Astrocyte of the hippocampus (primary cell): Measurements from ENCODE around the gene GLG1.
"Not testable (repeated sequence)": the region's sequence is repeated elsewhere in the genome, so short reads cannot be mapped to it uniquely, and the experiment has no call there.

Source experiments
- DNase-seq: peaks from one replicate; pipeline ENCODE4 v3.0.0; 2011; ENCODE audit warnings: low read depth, low spot score

The GLG1 gene

DNA sequence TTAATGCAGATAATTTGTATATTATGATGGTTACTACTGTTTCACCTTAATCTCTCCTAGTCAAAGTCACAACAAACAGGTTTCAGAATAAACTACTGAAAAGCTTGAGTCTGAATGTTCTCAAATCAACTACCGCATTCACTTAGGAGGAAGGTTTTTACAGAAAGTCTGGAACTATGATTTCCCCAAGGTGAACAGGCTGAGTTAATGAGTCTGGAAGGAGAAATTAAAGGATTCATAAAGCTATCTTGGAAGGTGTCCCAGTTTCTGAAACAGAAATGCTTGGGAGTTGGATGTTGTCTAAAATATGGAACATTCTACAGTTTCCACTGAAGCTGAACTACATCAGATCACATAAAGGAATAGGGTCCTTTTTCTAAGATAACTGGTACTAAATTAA, 69.2 kb downstream of the GLG1 start:
- not testable (repeated sequence) for DNase-seq

DNA sequence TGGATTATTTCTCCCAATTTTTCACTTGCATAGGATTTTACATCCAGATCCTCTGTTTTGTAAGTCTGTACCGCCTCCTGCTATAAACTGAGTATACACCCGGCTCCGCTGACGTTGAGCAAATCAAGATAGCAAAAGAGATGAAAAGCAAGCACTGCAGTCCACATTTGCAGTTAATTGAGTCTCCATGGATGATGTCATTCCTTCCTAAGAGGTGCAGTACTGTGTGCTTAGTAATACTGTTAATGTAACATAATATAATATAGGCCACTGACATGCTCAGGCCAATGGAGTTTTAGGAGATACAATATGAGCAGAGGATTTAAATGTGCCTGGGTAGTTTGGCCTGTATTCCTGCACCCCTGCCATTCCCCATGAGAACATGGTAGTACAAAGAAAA, 72.3 kb downstream of the GLG1 start:
- DNase-seq = peak; percentile 23

DNA sequence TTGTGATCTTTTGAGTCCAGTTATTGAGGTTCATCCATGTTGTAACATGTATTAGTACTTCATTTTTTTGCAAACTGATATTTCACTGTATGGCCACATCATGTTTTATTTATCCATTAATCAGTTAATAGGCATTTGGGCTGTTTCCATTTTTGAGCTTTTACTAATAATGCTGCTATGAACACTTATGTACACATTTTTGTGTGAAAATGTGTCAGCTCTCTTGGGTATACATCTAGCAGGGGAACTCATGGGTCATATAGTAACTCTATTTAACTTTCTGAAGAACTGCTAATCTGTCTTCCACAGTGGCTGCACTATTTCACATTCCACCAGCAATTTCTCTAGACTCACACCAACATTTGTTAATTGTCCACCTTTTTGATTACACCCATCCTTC, 82.0 kb downstream of the GLG1 start:
- DNase-seq = no peak

DNA sequence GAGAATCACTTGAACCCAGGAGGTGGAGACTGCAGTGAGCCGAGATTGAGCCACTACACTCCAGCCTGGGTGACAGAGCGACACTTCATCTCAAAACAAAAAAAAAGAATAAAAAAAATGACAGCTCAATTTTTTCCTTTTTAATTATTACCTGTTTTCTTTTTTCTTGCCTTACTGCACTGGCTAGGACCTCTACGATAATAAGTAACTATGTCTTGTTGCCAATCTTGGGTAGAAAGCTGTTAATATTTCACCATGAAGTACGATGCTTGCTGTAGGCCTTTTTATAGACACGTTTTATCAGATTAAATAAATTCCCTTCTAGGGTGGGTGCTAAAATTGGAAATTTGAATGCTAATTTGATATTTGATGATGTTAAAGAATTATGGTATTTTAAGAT, 82.8 kb downstream of the GLG1 start:
- no peak for DNase-seq

DNA sequence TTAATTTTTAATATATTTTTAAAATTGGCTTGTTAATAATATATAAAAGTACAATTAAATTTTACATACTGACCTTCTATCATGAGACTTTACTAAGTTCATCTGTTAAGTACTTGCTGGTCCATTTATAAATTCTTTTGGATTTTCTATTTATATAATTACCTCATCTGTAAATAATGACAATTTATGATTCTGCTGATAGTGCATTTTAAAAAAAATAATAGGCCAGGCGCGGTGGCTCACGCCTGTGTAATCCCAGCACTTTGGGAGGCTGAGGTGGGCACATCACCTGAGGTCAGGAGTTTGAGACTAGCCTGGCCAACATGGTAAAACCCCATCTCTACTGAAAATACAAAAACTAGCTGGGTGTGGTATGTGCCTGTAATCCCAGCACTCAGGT, 83.2 kb downstream of the GLG1 start:
- DNase-seq = not testable (repeated sequence)

DNA sequence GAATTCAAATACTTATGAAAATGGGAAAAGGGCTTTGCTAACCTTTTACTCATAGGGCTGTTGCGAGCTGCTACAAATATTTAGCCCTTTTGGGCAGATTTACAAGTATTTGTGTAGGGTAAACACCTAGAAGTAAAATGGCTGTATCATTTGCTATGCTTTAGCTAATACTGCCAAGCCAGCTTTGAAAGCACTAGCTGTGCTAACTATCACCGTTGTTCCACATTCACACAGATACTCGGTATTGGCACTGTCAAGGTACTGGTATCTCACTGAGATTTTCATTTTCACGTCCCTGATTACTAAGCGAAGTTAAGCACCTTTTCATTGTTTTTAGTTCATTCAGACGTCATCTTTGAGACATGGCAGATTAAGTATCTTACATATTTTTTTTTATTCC, 84.8 kb downstream of the GLG1 start:
- no peak for DNase-seq

DNA sequence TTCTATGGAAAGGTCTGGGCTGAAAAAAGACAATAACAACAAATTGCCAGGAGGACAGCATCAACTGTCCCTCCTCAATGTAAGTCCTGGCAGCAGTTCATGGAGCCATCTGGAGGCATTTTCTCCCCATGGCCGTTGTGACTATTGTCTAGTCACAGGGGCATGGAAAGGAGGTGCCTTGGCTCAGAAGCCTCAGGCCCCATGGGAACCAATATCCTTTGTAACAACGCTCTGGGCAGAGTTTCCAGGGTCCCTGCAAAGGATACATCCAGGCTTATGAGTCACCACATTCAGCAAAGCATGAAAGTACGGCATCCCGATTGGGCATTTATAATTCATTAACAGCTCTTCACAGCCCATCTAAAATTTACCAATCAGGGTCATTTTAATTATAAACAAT, 85.2 kb downstream of the GLG1 start:
- DNase-seq = peak; percentile 80

DNA sequence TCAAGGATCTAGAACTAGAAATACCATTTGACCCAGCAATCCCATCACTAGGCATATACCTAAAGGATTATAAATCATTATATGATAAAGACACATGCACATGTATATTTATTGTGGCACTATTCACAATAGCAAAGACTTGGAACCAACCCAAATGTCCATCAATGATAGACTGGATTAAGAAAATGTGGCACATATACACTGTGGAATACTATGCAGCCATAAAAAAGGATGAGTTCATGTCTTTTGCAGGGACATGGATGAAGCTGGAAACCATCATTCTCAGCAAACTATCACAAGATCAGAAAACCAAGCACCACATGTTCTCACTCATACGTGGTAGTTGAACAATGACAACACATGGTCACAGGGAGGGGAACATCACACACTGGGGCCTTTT, 88.0 kb downstream of the GLG1 start:
- DNase-seq = not testable (repeated sequence)

DNA sequence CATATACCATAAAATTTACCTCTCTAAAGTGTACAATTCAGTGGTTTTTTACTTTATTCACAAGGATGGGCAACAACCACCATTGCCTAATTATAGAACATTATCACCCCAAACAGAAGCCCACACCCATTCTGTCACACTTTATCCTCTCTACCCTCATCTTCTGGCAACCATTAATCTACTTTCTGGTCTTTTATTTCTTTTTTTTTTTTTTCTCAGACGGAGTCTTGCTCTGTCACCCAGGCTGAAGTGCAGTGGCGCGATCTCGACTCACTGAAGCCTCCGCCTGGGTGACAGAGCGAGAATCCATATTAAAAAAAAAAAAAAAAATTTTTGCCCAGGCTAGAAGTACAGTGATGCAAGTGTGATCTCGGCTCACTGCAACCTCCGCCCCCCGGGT, 95.0 kb downstream of the GLG1 start:
- no peak for DNase-seq

DNA sequence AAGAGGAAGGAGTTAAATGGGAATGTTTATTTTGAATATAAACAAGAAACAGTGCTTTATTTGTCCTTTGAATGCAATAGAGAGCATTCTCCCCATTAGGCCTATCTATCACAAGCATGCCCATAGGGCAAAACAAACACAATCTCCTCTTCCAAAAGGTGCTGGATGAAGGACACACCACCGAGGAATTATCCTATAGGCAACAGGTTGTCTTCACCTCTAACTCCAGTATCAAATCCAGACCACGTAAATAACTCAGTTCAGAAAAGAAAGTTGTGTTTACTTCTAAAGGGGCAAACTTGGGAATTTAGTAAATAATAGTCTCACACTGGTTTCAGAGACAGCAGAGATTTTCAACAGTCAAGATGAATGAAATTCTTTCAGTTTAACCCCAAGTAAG, 101.9 kb downstream of the GLG1 start:
- no peak for DNase-seq

DNA sequence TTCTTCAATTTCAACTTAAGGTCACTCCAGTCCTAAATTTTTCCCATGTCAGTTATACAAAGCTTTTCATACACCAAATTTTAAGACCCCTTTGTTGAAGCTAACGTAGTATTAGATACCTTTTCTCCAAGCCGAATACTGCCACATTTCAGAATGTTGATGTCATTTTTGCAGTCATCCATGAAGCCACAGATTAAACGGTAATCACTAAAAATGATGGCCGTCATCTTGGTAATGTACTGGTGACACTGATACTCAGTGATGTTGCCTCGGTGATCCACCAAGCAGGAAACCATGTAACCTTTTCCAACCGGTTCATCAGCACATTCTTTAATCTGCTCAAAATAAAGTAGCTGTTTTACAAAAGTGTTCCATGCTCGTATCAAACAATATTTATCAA, 103.5 kb downstream of the GLG1 start:
- DNase-seq = no peak

DNA sequence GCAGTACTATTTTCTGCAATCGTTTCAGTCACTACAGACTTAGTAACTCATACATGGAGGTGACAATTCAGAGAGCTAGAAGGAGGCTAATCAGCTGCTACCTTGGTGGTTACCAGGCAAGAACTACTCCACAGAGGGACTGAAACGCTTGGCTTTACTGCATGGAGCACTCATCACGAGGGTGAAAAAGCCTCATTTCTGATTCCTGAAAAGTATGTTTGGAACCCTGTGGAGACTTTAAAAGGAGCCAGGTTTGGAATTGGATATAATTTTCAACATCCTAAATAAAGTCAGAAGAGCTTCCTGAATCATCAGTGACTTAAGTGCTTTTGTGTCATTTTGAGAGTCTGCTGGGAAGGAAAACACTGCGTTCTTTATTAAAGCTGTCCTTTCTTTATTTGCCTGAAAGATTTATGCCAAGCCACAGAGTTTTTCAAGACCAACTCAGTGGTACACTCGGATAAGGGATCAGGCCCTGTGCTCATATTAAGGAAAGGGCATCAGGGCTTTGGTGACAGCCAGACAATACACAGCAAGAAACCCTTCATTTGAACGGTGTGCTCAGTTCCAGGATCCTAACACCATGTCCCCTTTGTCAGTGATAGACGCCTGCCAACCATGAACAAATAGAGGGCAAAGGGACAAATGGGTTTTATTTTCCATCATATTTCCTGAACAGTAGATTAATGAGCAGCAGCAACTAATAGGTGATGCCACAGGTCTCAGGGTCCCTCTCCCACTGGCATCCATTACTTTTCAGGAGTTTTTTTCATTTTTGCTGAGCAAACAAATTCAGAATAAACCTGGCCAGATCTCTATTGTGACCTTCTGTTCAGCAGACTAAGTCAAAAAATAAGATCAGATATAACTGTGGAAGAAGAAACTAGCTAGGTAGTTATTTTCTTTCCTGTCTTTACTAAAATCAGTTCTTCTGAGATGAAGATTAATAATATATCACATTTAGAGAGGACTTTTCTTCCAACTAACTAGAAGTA, 105.1 kb downstream of the GLG1 start:
- DNase-seq = peak; percentile 69

DNA sequence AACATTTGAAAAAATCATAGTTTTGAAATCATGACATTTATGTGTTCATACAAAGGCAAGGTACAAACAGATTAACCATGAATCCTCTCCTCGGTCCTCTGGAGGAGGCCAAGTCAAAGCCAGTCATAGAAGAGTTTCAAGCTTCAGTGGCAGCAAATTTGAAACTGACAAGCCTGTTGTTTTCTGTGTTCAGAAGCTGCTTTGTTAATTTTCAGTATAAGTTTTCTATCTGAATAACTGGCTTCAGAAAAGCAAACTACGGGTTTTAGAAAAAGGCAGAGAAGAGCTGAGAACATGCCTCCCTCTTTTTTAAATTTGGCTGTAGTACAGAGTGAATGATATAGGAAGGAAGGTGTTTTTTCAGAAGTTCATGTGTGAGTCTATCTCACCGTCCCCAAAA, 106.0 kb downstream of the GLG1 start:
- no peak for DNase-seq

DNA sequence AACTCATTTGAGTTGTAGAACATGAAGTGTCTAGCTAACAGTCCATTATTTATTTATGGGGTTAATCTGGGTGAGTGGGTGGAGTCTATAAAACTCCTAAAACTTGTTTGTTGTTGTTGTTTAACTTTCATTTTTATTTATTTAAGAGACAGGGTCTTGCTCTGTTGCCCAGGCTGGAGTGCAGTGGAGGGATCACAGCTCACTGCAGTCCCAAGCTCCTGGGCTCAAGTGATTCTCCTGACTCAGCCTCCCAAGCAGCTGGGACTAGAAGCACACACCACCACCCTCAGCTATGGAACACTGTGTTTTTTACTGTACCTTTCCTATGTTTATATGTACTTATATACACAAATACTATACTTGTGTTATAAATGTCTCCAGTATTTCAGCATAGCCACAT, 107.8 kb downstream of the GLG1 start:
- DNase-seq = no peak

DNA sequence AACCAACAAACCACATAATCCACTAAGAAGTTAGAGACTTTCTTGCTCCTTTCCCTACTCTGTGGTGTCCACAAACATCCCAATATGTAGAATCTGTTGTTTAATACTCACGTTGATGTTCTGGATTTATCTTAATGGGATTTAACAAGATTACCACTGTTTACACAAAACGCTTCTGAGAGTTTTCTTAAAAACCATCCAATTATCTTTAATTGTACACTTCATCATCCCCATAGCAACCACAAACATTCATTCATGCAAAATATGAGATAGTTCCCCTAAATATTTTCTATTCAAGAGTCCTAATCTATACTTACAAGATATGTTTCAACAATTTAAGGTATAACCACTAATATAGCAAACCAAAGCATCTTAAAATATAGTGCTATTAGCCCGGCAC, 109.2 kb downstream of the GLG1 start:
- no peak for DNase-seq

DNA sequence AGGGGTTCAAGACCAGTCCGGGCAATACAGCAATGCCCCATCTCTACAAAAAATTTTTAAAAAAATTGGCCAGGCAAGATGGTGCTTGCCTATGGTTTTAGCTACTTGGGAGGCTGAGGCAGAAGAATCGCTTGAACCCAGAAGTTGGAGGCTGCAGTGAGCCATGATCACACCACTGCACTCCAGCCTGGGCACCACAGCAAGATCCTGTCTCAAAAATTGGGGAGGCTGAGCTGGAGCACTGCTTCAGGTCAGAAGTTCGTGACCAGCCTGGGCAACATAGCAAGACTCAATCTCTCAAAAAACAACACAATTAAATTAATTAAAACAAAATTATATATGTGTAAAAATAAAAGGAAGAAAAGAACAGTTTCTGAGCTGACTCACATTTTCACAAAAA, 110.9 kb downstream of the GLG1 start:
- DNase-seq = no peak

DNA sequence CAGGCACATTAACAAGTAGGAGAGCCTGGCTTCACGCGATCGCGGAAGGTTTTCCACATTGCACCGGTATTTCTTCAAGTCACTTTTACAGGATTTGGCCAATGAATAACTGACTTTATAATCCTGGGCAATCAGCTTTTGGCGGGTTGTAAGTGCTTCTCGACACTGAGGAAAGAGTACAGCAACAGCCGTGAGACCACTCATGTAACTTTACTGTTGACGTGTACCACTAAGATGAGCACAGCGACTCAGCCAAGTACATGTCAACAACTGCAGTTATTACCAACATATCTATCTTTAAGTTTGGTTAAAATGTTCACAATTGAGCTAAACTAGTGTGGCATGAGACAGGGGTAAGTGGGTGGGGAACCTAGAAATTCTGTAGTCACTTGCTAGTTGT, 113.9 kb downstream of the GLG1 start:
- DNase-seq = no peak

DNA sequence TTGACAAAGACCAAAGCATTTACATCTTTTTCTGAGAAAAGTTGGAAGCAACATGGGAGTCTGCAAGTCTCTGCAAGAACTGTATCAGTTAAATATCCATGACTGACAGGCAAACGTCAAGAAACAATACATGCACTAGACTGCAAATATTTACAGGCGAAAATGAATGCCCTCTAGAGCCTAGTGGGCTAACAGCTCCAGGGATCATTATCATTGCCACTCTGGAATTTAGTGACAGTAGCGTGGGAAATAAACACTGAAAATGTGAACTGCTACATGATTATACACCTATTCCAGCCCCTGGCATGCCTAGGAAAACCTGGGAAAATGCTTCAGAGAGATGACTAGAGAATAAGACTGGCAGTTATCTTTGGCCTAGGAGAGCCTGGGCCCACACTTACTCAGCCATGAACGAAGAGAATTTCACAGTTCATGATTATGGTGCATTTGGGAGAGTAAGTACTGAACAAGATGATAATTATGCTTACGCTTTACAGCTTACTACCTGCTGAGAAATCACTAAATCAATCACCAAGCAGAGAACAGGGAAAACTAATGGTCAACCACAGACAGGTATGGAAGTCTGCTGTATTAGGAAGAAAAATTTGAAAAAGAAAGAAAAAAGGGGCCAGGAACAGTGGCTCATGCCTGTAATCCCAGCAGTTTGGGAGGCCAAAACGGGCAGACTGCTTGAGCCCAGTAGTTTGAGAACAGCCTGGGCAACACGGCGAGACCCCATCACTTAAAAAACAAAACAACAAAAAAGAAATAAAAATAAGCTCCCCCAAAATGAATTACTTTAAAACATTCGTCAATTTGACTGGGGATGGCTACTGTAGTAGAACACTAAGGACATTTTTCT, 119.0 kb downstream of the GLG1 start:
- DNase-seq = no peak

DNA sequence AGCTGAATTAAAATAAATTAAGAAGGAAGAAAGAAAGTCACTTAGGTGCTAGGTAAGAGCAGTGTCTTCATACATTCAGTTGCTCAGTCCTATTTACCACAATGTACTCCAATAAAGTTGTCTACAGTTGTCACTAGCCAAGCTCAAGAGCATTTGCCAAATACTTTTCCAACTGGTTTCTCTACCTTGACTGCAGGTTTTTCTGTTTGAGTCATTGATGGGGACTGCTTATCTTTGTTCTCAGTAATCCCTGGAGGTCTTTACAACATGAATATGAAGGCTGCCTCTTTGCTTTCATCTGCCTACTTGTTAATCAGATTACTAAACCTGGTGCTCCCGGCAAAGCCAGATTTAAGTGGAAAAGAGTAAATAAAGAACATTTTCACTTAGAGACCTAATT, 121.0 kb downstream of the GLG1 start:
- no peak for DNase-seq

DNA sequence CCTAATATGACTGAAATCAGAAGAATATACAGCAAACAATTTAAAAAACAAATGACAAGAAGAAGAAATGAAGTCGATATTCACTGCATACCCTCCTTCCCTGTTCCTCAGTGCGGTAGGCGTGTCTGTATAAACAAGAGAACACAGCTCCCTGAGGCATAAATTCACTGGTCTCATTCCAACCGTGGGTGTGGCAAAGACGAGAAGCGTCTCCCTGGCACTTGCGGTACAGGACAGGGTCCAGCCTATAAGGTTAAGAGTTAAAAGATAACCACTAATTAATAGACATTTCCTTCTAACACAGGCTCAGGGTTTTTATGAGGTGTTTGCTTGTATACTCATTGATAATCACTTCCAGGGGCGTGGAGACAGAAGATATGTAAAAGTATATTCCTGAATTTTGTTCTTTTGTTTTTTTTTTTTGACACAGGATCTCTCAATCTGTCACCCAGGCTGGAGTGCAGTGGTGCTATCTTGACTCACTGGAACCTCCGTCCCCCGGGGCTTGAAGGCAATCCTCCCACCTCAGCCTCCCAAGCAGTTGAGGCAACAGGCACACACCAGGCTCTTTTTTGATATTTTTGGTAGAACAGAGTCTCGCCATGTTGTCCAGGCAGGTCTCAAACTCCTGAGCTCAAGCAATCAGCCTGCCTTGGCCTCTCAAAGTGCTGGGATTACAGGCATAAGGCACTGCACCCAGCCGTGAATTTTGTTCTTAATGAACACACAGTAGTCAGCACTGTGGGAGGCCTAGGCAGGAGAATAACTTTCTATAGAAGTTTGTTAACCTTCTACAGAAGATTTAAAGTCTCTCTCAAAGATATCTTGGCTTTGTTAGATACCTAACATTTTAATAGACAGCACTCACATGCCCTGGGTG, 126.5 kb downstream of the GLG1 start:
- DNase-seq = peak; percentile 37

DNA sequence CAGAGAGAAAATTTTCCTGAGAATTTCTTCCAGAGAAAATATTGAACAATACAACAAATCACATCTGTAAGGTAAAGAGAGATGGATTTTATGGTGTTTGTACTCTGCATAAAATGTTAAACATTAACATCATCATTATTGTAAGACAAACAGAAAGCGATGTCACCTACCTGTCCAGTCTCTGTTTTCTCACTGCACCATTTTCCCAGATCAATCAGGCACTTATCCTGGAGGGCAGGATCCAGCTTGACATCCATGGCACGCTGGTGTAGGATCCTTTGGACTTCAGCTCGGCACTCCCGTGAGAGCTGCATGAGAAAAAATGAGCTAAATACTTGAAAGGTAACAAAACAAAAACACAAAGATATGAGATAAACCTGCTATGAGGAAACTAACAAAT, 129.7 kb downstream of the GLG1 start:
- no peak for DNase-seq

DNA sequence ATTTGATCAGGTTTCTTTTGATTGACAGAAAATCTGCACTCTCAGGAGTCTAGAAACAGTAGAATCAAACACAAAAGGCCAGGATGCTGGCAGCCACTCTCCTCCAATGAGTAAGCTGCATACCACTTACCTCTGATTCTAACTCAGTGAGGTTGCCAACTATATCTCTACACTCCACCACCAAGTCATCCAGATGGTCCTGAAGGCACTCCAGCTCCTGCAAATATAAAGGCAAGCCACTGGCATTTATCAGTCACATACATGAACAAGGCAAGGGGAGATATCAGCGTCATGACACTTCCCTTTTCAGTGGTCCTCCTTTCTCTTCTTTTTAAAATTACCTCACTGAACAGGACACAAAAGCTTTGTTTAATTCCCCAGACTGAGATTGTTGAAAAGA, 132.5 kb downstream of the GLG1 start:
- DNase-seq = no peak
